Inferior parietal cortex (tissue), 1 donor: ENCODE results near the gene RHOXF1.
"Not testable (repeated sequence)": the region's sequence is repeated elsewhere in the genome, so short reads cannot be mapped to it uniquely, and the experiment has no call there.

Experiments
- DNase-seq: peaks from one replicate; pipeline ENCODE4 v3.0.0-alpha.2; 2016; ENCODE audit errors: extremely low spot score

RHOXF1 gene

GRCh38 chrX:120085553-120086185 is 30.0 kb downstream of the RHOXF1 start:
- not testable (repeated sequence) for DNase-seq

- not testable (repeated sequence) for DNase-seq
These were observed 38.1 kb downstream of the RHOXF1 start, which contains the start of gene RHOXF2B for GRCh38 chrX:120077590-120077989. RHOXF2B (minus strand) TSS chrX:120077690; CDS start chrX:120077552, 138 bp downstream.

GRCh38 chrX:120066169-120066568 is 49.5 kb downstream of the RHOXF1 start:
- DNase-seq = not testable (repeated sequence)
